HUES48 (cell line): ENCODE measurements around the gene TMEM9.

Experiments used
- H3K27ac ChIP-seq: one replicate; pipeline ENCODE4 v1.7.0; 2013; ENCODE audit warnings: low read depth, low read length, inconsistent platforms
- H3K27me3 ChIP-seq: 2 replicates; pipeline ENCODE4 v1.6.1; 2013; ENCODE audit warnings: mild to moderate bottlenecking, low read length; ENCODE audit not compliant: control insufficient read depth, insufficient read depth
- H3K36me3 ChIP-seq: 2 replicates; pipeline ENCODE4 v1.6.1; 2013; ENCODE audit warnings: low read length; ENCODE audit not compliant: control insufficient read depth, insufficient read depth
- H3K4me1 ChIP-seq: 2 replicates; pipeline ENCODE4 v1.6.1; 2013; ENCODE audit warnings: mild to moderate bottlenecking, low read length; ENCODE audit not compliant: control insufficient read depth, insufficient read depth
- H3K4me3 ChIP-seq: 2 replicates; pipeline ENCODE4 v1.5.1; 2013; ENCODE audit warnings: mild to moderate bottlenecking, low read depth, low read length
- H3K9ac ChIP-seq: 2 replicates; pipeline ENCODE4 v1.6.1; 2013; ENCODE audit warnings: mild to moderate bottlenecking, low read depth, low read length, moderate library complexity
- H3K9me3 ChIP-seq: 2 replicates; pipeline ENCODE4 v1.6.1; 2013; ENCODE audit warnings: low read length; ENCODE audit not compliant: control insufficient read depth, insufficient read depth

Gene TMEM9

GRCh38 chr1:201112173-201112731 lies 42.0 kb downstream of the TMEM9 start, which contains the start of gene CACNA1S:
TSS of gene CACNA1S (minus strand) at chr1:201112426. CDS start at chr1:201112339, 87 bp downstream.
- Histone ChIP-seq H3K4me1 (peaks cover 6% of the 10 kb centered on the region; the same call in 1 of the 2 replicates), H3K36me3 (no peaks in the 10 kb centered on the region), H3K27ac (no peak within 1 kb of the TSS), H3K9me3 (no peaks in the 10 kb centered on the region), H3K9ac (no peak within 1 kb of the TSS), H3K27me3 (peaks cover 37% of the 10 kb centered on the region), H3K4me3 (no peak within 1 kb of the TSS)

- Histone ChIP-seq H3K9ac (no peak overlapping the region), H3K27ac (no peak overlapping the region), H3K27me3 (peaks cover 31% of the 10 kb centered on the region), H3K9me3 (no peaks in the 10 kb centered on the region), H3K4me3 (no peak overlapping the region), H3K4me1 (peaks cover 6% of the 10 kb centered on the region; the same call in 1 of the 2 replicates), H3K36me3 (no peaks in the 10 kb centered on the region)
These were observed 42.6 kb downstream of the TMEM9 start for GRCh38 chr1:201111672-201112071.

GRCh38 chr1:201111156-201111555 lies 43.1 kb downstream of the TMEM9 start:
- Histone ChIP-seq H3K27me3 (peaks cover 26% of the 10 kb centered on the region), H3K36me3 (no peaks in the 10 kb centered on the region), H3K4me1 (peaks cover 6% of the 10 kb centered on the region; the same call in 1 of the 2 replicates), H3K4me3 (no peak overlapping the region), H3K9ac (no peak overlapping the region), H3K27ac (no peak overlapping the region), H3K9me3 (no peaks in the 10 kb centered on the region)

GRCh38 chr1:201110616-201111015 lies 43.7 kb downstream of the TMEM9 start:
- Histone ChIP-seq H3K4me1 (peaks cover 6% of the 10 kb centered on the region; the same call in 1 of the 2 replicates), H3K36me3 (no peaks in the 10 kb centered on the region), H3K9me3 (no peaks in the 10 kb centered on the region), H3K4me3 (no peak overlapping the region), H3K27ac (no peak overlapping the region), H3K27me3 (peaks cover 21% of the 10 kb centered on the region), H3K9ac (no peak overlapping the region)

GRCh38 chr1:201110138-201110537 lies 44.1 kb downstream of the TMEM9 start:
- H3K9me3 ChIP-seq: no peaks in the 10 kb centered on the region
- H3K27ac ChIP-seq: no peak overlapping the region
- peaks cover 6% of the 10 kb centered on the region; the same call in 1 of the 2 replicates for H3K4me1 ChIP-seq
- H3K36me3 ChIP-seq: no peaks in the 10 kb centered on the region
- H3K27me3 ChIP-seq: peaks cover 16% of the 10 kb centered on the region
- no peak overlapping the region for H3K4me3 ChIP-seq
- no peak overlapping the region for H3K9ac ChIP-seq

GRCh38 chr1:201109651-201110050 lies 44.6 kb downstream of the TMEM9 start:
- Histone ChIP-seq H3K27me3 (peaks cover 12% of the 10 kb centered on the region), H3K4me3 (no peak overlapping the region), H3K27ac (no peak overlapping the region)

GRCh38 chr1:201108614-201109013 lies 45.7 kb downstream of the TMEM9 start:
- Histone ChIP-seq H3K36me3 (no peaks in the 10 kb centered on the region), H3K9me3 (no peaks in the 10 kb centered on the region), H3K9ac (no peak overlapping the region), H3K4me3 (no peak overlapping the region), H3K27ac (no peak overlapping the region), H3K4me1 (peaks cover 10% of the 10 kb centered on the region; the same call in 1 of the 2 replicates), H3K27me3 (peaks cover 9% of the 10 kb centered on the region)

More at GRCh38 chr1:201109651-201110050, 44.6 kb downstream of the TMEM9 start:
- H3K36me3 ChIP-seq: no peaks in the 10 kb centered on the region
- peaks cover 6% of the 10 kb centered on the region; the same call in 1 of the 2 replicates for H3K4me1 ChIP-seq
- H3K9ac ChIP-seq: no peak overlapping the region
- H3K9me3 ChIP-seq: no peaks in the 10 kb centered on the region

GRCh38 chr1:201105688-201106087 lies 48.6 kb downstream of the TMEM9 start:
- peaks cover 10% of the 10 kb centered on the region; the same call in 1 of the 2 replicates for H3K4me1 ChIP-seq
- H3K9me3 ChIP-seq: no peaks in the 10 kb centered on the region
- H3K36me3 ChIP-seq: no peaks in the 10 kb centered on the region
- H3K9ac ChIP-seq: no peak overlapping the region
- H3K4me3 ChIP-seq: no peak overlapping the region
- H3K27me3 ChIP-seq: no peaks in the 10 kb centered on the region; the same call in 1 of the 2 replicates
- no peak overlapping the region for H3K27ac ChIP-seq

GRCh38 chr1:201104141-201104540 lies 50.1 kb downstream of the TMEM9 start:
- Histone ChIP-seq H3K27ac (no peak overlapping the region), H3K27me3 (no peaks in the 10 kb centered on the region; the same call in 1 of the 2 replicates), H3K9ac (no peak overlapping the region), H3K4me3 (no peak overlapping the region), H3K4me1 (peaks cover 10% of the 10 kb centered on the region; the same call in 1 of the 2 replicates), H3K36me3 (no peaks in the 10 kb centered on the region), H3K9me3 (no peaks in the 10 kb centered on the region)

GRCh38 chr1:201103666-201104065 lies 50.6 kb downstream of the TMEM9 start:
- no peaks in the 10 kb centered on the region for H3K36me3 ChIP-seq
- no peaks in the 10 kb centered on the region for H3K9me3 ChIP-seq
- H3K9ac ChIP-seq: no peak overlapping the region
- peaks cover 10% of the 10 kb centered on the region; the same call in 1 of the 2 replicates for H3K4me1 ChIP-seq
- H3K27me3 ChIP-seq: no peaks in the 10 kb centered on the region; the same call in 1 of the 2 replicates
- H3K4me3 ChIP-seq: no peak overlapping the region
- no peak overlapping the region for H3K27ac ChIP-seq

- H3K27ac ChIP-seq: no peak overlapping the region
- H3K27me3 ChIP-seq: no peaks in the 10 kb centered on the region
- no peak overlapping the region for H3K9ac ChIP-seq
- no peaks in the 10 kb centered on the region for H3K36me3 ChIP-seq
- H3K4me1 ChIP-seq: peaks cover 6% of the 10 kb centered on the region; the same call in 1 of the 2 replicates
- H3K9me3 ChIP-seq: no peaks in the 10 kb centered on the region
- H3K4me3 ChIP-seq: no peak overlapping the region
These were observed 53.9 kb downstream of the TMEM9 start for GRCh38 chr1:201100169-201100930.
